GM12864 (cell line): Measurements from ENCODE around the gene FOSL2.
A peak's percentile ranks its signal among the peaks of the same experiment; 100 is the strongest.

Experiments used
- DNase-seq: peaks from one replicate; pipeline ENCODE4 v3.0.0-alpha.2; 2011; ENCODE audit warnings: low read depth
- H3K4me3 ChIP-seq: 2 replicates; pipeline ENCODE4 v1.5.1; 2011; ENCODE audit warnings: mild to moderate bottlenecking, low read depth, low read length, control low read depth
- CTCF ChIP-seq: IDR thresholded peaks from 2 replicates; pipeline ENCODE4 v1.5.1; 2011; ENCODE audit warnings: low read depth, mild to moderate bottlenecking, moderate library complexity, low read length, control low read depth, inconsistent platforms; ENCODE audit errors: missing control alignments

The FOSL2 gene

GRCh38 chr2:28357055-28357454, 35.6 kb upstream of the FOSL2 start:
- no peak overlapping the region for H3K4me3 ChIP-seq
- TF ChIP-seq CTCF: no peak
- DNase-seq: no peak

GRCh38 chr2:28357948-28358667, 34.5 kb upstream of the FOSL2 start:
- DNase-seq: no peak
- TF ChIP-seq CTCF: no peak
- H3K4me3 ChIP-seq: no peak overlapping the region

GRCh38 chr2:28358668-28359201, 33.9 kb upstream of the FOSL2 start:
- no peak for DNase-seq
- no peak overlapping the region for H3K4me3 ChIP-seq
- TF ChIP-seq CTCF: no peak

- TF ChIP-seq CTCF: no peak
- H3K4me3 ChIP-seq: no peak overlapping the region
- peak; percentile 31 for DNase-seq
Measured at GRCh38 chr2:28359222-28360057, 33.2 kb upstream of the FOSL2 start.

- no peak overlapping the region for H3K4me3 ChIP-seq
- DNase-seq: no peak
- TF ChIP-seq CTCF: no peak
Measured at GRCh38 chr2:28360058-28360717, 32.5 kb upstream of the FOSL2 start.

- DNase-seq: no peak
- H3K4me3 ChIP-seq: no peak overlapping the region
- TF ChIP-seq CTCF: no peak
Measured at GRCh38 chr2:28360718-28361293, 31.9 kb upstream of the FOSL2 start.
